ENCODE data around the gene RGMB. TPM values are rescaled to one million over a fixed set of nuclear protein-coding genes. Genes with fewer than 3 reads are reported as not detected.
"Not testable (repeated sequence)": the region's sequence is repeated elsewhere in the genome, so short reads cannot be mapped to it uniquely, and the experiment has no call there.

RGMB gene
- total RNA-seq, 3 donors from 2014 or later (not counting 1 experiment from before 2014, with no cell fraction given): 0.35 to 1.5 (median 0.86) TPM

DNA sequence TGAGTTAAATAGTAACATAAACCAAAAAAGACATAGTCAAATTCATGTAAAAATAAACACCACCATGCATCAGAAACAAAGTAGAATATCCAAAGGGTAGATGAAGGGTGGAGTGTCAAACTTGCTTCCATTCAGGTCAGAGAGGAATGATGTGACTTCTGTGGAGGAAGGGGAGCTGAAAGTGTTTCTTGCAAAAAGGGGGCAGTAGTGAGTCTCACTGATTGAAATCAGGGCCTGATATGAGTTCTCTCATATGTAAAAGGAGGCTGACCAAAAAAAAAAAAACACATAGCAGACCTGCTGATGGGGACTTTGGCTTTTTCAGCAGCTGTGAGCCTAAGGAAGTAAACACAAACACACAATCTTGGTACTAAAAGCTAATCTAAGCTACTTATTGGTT, 38.8 kb upstream of the RGMB start:
- no peak for ATAC-seq
- intact Hi-C loops (cut with micrococcal nuclease): no loop called here
- TF ChIP-seq, protein P1, sequence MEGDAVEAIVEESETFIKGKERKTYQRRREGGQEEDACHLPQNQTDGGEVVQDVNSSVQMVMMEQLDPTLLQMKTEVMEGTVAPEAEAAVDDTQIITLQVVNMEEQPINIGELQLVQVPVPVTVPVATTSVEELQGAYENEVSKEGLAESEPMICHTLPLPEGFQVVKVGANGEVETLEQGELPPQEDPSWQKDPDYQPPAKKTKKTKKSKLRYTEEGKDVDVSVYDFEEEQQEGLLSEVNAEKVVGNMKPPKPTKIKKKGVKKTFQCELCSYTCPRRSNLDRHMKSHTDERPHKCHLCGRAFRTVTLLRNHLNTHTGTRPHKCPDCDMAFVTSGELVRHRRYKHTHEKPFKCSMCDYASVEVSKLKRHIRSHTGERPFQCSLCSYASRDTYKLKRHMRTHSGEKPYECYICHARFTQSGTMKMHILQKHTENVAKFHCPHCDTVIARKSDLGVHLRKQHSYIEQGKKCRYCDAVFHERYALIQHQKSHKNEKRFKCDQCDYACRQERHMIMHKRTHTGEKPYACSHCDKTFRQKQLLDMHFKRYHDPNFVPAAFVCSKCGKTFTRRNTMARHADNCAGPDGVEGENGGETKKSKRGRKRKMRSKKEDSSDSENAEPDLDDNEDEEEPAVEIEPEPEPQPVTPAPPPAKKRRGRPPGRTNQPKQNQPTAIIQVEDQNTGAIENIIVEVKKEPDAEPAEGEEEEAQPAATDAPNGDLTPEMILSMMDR (IDR thresholded peaks at IDR 0.05): no peak

DNA sequence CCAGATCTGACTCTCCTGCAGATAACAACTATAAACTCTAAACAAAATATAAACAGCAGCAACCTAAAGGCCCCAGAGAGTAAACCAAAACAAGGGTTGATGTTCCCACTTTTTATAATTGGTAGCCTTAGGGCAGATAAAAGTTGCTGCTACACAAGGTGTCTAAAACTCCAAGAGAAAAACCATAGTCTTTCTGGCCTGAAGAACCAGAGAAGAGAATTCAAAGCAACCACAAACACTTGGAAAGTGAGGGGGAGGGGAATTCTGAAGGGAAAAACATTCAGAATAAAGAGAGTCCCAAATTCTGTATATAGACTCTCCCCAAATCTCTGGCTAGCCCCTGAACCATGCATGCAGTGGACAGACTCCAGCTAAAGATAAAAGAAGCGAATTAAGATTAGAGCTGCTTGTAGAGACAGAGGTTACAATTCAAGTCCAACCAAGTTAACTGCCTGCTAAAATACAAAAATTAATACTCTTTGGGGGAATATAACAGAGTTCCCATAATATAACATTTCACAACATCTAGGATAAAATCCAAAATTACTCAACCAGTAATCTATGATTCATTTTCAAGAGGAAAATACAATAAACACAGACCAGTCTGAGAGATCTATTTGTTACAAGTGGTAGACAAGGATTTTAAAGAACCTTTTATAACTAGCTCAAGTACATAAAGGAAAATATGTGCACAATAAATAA, 37.5 kb upstream of the RGMB start:
- H3K27me3 Mint-ChIP-seq (ENCODE audit: low read depth in 2 of 2): no peaks in the 10 kb centered on the region
- no peak for ATAC-seq

More for the DNA sequence above, 38.8 kb upstream of the RGMB start:
- Mint-ChIP-seq H3K4me1 (no peaks in the 10 kb centered on the region), H3K4me3 (no peak overlapping the region), H3K27me3 (ENCODE audit: low read depth in 2 of 2) (no peaks in the 10 kb centered on the region), H3K36me3 (no peaks in the 10 kb centered on the region), H3K27ac (no peak overlapping the region), H3K9me3 (peaks cover 2 to 4% of the 10 kb centered on the region in 2 donors)
- Histone ChIP-seq H3K36me3 (ENCODE audit: control insufficient read depth, insufficient read depth, low read length) (no peaks in the 10 kb centered on the region), H3K27ac (ENCODE audit: low read length) (no peak overlapping the region), H3K4me3 (ENCODE audit: low read length) (no peak overlapping the region), H3K27me3 (ENCODE audit: control insufficient read depth, insufficient read depth, low read length) (no peaks in the 10 kb centered on the region), H3K9me3 (ENCODE audit: control insufficient read depth, insufficient read depth, low read length) (no peaks in the 10 kb centered on the region), H3K4me1 (ENCODE audit: control insufficient read depth, insufficient read depth, low read length) (no peaks in the 10 kb centered on the region)
- DNase-seq: no peak

DNA sequence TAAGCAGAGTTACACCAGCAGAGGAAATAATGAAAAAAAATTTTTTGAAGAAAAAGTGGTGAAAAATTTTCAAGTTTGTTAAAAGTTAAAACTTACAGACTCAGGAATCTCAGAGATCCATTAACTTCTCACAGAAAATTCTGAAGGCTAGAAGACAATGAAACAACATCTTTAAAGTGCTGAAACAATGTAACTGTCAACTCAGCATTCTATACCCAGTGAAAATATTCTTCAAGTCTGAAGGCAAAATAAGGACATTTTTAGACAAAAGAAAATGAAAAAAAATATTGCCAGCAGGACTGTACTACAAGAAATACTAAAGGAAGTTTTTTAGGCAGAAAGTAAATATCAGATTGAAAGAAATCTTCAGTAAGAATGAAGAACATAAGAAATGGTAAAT, 36.7 kb upstream of the RGMB start:
- no peaks in the 10 kb centered on the region for H3K36me3 Mint-ChIP-seq
- Histone ChIP-seq H3K27ac (ENCODE audit: low read length) (no peak overlapping the region), H3K36me3 (ENCODE audit: control insufficient read depth, insufficient read depth, low read length) (no peaks in the 10 kb centered on the region), H3K9me3 (ENCODE audit: control insufficient read depth, insufficient read depth, low read length) (no peaks in the 10 kb centered on the region), H3K4me3 (ENCODE audit: low read length) (no peak overlapping the region), H3K27me3 (ENCODE audit: control insufficient read depth, insufficient read depth, low read length) (no peaks in the 10 kb centered on the region), H3K4me1 (ENCODE audit: control insufficient read depth, insufficient read depth, low read length) (no peaks in the 10 kb centered on the region)
- H3K4me3 Mint-ChIP-seq: no peak overlapping the region
- intact Hi-C loops (cut with micrococcal nuclease): no loop called here
- no peaks in the 10 kb centered on the region for H3K27me3 Mint-ChIP-seq (ENCODE audit: low read depth in 2 of 2)
- no peaks in the 10 kb centered on the region for H3K4me1 Mint-ChIP-seq
- no peak overlapping the region for H3K27ac Mint-ChIP-seq
- H3K9me3 Mint-ChIP-seq: peaks cover 2 to 4% of the 10 kb centered on the region in 2 donors
- no peak for DNase-seq
- TF ChIP-seq, protein P1 (IDR thresholded peaks at IDR 0.05): no peak
- no peak for ATAC-seq

More for the DNA sequence above, 37.5 kb upstream of the RGMB start:
- no peaks in the 10 kb centered on the region for H3K36me3 Mint-ChIP-seq
- no peak for DNase-seq
- peaks cover 2 to 4% of the 10 kb centered on the region in 2 donors for H3K9me3 Mint-ChIP-seq
- Histone ChIP-seq H3K4me3 (ENCODE audit: low read length) (no peak overlapping the region), H3K9me3 (ENCODE audit: control insufficient read depth, insufficient read depth, low read length) (no peaks in the 10 kb centered on the region), H3K27me3 (ENCODE audit: control insufficient read depth, insufficient read depth, low read length) (no peaks in the 10 kb centered on the region), H3K36me3 (ENCODE audit: control insufficient read depth, insufficient read depth, low read length) (no peaks in the 10 kb centered on the region), H3K4me1 (ENCODE audit: control insufficient read depth, insufficient read depth, low read length) (no peaks in the 10 kb centered on the region), H3K27ac (ENCODE audit: low read length) (no peak overlapping the region)
- no CpG with 5 or more reads among the region's 1 CpG for WGBS (ENCODE audit: insufficient coverage)
- TF ChIP-seq, protein P1 (IDR thresholded peaks at IDR 0.05): no peak
- no peak overlapping the region for H3K4me3 Mint-ChIP-seq
- no peak overlapping the region for H3K27ac Mint-ChIP-seq
- no peaks in the 10 kb centered on the region for H3K4me1 Mint-ChIP-seq
- intact Hi-C loops (cut with micrococcal nuclease): no loop called here

DNA sequence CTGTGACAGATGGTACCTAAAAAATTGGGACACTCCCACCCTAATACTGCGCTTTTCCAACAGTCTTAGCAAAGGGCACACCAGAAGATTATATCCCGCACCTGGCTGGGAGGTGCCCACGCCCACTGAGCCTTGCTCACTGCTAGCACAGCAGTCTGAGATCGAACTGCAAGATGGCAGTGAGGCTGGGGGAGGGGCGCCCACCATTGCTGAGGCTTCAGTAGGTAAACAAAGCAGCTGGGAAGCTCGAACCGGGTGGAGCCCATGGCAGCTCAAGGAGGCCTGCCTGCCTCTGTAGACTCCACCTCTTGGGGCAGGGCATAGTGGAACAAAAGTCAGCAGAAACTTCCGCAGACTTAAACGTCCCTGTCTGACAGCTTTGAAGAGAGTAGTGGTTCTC, 36.0 kb upstream of the RGMB start:
- intact Hi-C loops (cut with micrococcal nuclease); DNase-seq; H3K27me3 ChIP-seq (ENCODE audit: control insufficient read depth, insufficient read depth, low read length); H3K4me3 Mint-ChIP-seq; H3K36me3 ChIP-seq (ENCODE audit: control insufficient read depth, insufficient read depth, low read length); H3K4me1 ChIP-seq (ENCODE audit: control insufficient read depth, insufficient read depth, low read length); H3K4me3 ChIP-seq (ENCODE audit: low read length); H3K9me3 Mint-ChIP-seq; H3K9me3 ChIP-seq (ENCODE audit: control insufficient read depth, insufficient read depth, low read length); H3K27ac ChIP-seq (ENCODE audit: low read length); H3K27ac Mint-ChIP-seq; H3K36me3 Mint-ChIP-seq; ATAC-seq; H3K27me3 Mint-ChIP-seq (ENCODE audit: low read depth in 2 of 2); H3K4me1 Mint-ChIP-seq: not testable (repeated sequence)
- WGBS (ENCODE audit: insufficient coverage): 81% methylated on average over 9 of the region's 9 CpGs

DNA sequence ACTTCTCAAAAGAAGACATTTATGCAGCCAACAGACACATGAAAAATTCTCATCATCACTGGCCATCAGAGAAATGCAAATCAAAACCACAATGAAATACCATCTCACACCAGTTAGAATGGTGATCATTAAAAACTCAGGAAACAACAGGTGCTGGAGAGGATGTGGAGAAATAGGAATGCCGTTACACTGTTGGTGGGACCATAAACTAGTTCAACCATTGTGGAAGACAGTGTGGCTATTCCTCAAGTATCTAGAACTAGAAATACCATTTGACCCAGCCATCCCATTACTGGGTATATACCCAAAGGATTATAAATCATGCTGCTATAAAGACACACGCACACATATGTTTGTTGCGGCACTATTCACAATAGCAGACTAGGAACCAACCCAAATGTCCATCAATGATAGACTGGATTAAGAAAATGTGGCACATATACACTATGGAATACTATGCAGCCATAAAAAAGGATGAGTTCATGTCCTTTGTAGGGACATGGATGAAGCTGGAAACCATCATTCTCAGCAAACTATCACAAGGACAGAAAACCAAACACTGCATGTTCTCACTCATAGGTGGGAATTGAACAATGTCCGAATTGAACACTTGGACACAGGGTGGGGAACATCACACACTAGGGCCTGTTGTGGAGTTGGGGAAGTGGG, 34.8 kb upstream of the RGMB start:
- H3K4me1 ChIP-seq (ENCODE audit: control insufficient read depth, insufficient read depth, low read length); DNase-seq; H3K36me3 Mint-ChIP-seq; H3K36me3 ChIP-seq (ENCODE audit: control insufficient read depth, insufficient read depth, low read length); H3K4me3 Mint-ChIP-seq; ATAC-seq; H3K9me3 Mint-ChIP-seq; H3K27ac Mint-ChIP-seq; H3K9me3 ChIP-seq (ENCODE audit: control insufficient read depth, insufficient read depth, low read length); intact Hi-C loops (cut with micrococcal nuclease); H3K27me3 Mint-ChIP-seq (ENCODE audit: low read depth in 2 of 2); H3K4me1 Mint-ChIP-seq; H3K27ac ChIP-seq (ENCODE audit: low read length); H3K27me3 ChIP-seq (ENCODE audit: control insufficient read depth, insufficient read depth, low read length); H3K4me3 ChIP-seq (ENCODE audit: low read length): not testable (repeated sequence)
- 100% methylated on average over 2 of the region's 4 CpGs for WGBS (ENCODE audit: insufficient coverage)
